ENCODE results near the gene CASP6.

CASP6 gene

GRCh38 chr4:109699553-109700225 lies 3.6 kb downstream of the CASP6 start:
- H3K4me3 ChIP-seq (ENCODE audit: low read depth, low read length) = no peak overlapping the region
- in situ Hi-C loops (cut with HindIII; ENCODE audit: low pct_ligation_motif_present, low sequenced_read_pairs) = no loop called here
- H3K27me3 ChIP-seq (replicated peaks) = no peaks in the 10 kb centered on the region
- no peak for DNase-seq
- no peaks in the 10 kb centered on the region for H3K36me3 ChIP-seq (replicated peaks)
- no peak overlapping the region for H3K27ac ChIP-seq
- TF ChIP-seq CTCF (IDR thresholded peaks at IDR 0.05; ENCODE audit: low read depth, low read length, missing control alignments) = no peak

- no peak overlapping the region for H3K4me3 ChIP-seq (ENCODE audit: low read depth, low read length)
- no peaks in the 10 kb centered on the region for H3K36me3 ChIP-seq (replicated peaks)
- H3K27me3 ChIP-seq (replicated peaks) = no peaks in the 10 kb centered on the region
- no peak overlapping the region for H3K27ac ChIP-seq
- no peak for TF ChIP-seq CTCF (IDR thresholded peaks at IDR 0.05; ENCODE audit: low read depth, low read length, missing control alignments)
- DNase-seq = no peak
- in situ Hi-C loops (cut with HindIII; ENCODE audit: low pct_ligation_motif_present, low sequenced_read_pairs) = no loop called here
Observed at GRCh38 chr4:109698656-109699055, 4.6 kb downstream of the CASP6 start.

GRCh38 chr4:109691411-109691920 lies 11.8 kb downstream of the CASP6 start:
- no peak for DNase-seq
- H3K36me3 ChIP-seq (replicated peaks) = peaks cover 7% of the 10 kb centered on the region
- no peak overlapping the region for H3K27ac ChIP-seq

GRCh38 chr4:109690690-109691410 lies 12.4 kb downstream of the CASP6 start:
- in situ Hi-C loops (cut with HindIII; ENCODE audit: low pct_ligation_motif_present, low sequenced_read_pairs) = no loop called here
- no peak for TF ChIP-seq CTCF (IDR thresholded peaks at IDR 0.05; ENCODE audit: low read depth, low read length, missing control alignments)
- Histone ChIP-seq H3K36me3 (replicated peaks) (peaks cover 7% of the 10 kb centered on the region), H3K4me3 (ENCODE audit: low read depth, low read length) (no peak overlapping the region), H3K27me3 (replicated peaks) (no peaks in the 10 kb centered on the region), H3K27ac (no peak overlapping the region)
- DNase-seq = no peak

More at GRCh38 chr4:109691411-109691920, 11.8 kb downstream of the CASP6 start:
- H3K4me3 ChIP-seq (ENCODE audit: low read depth, low read length) = no peak overlapping the region
- TF ChIP-seq CTCF (IDR thresholded peaks at IDR 0.05; ENCODE audit: low read depth, low read length, missing control alignments) = no peak
- no peaks in the 10 kb centered on the region for H3K27me3 ChIP-seq (replicated peaks)
- in situ Hi-C loops (cut with HindIII; ENCODE audit: low pct_ligation_motif_present, low sequenced_read_pairs) = no loop called here

GRCh38 chr4:109684727-109685126 lies 18.5 kb downstream of the CASP6 start:
- in situ Hi-C loops (cut with HindIII; ENCODE audit: low pct_ligation_motif_present, low sequenced_read_pairs) = no loop called here
- Histone ChIP-seq H3K36me3 (replicated peaks) (no peaks in the 10 kb centered on the region), H3K4me3 (ENCODE audit: low read depth, low read length) (no peak overlapping the region), H3K27ac (no peak overlapping the region), H3K27me3 (replicated peaks) (no peaks in the 10 kb centered on the region)
- no peak for TF ChIP-seq CTCF (IDR thresholded peaks at IDR 0.05; ENCODE audit: low read depth, low read length, missing control alignments)
- DNase-seq = no peak

Measured in brain microvascular endothelial cell (primary cell).